ENCODE results near the gene NR3C2. TPM values are rescaled to one million over a fixed set of nuclear protein-coding genes. Genes with fewer than 3 reads are reported as not detected.

NR3C2 gene
- total and polyA plus RNA-seq, 4 donors, result 2.8 to 43.9 (median 11.5) TPM

DNA sequence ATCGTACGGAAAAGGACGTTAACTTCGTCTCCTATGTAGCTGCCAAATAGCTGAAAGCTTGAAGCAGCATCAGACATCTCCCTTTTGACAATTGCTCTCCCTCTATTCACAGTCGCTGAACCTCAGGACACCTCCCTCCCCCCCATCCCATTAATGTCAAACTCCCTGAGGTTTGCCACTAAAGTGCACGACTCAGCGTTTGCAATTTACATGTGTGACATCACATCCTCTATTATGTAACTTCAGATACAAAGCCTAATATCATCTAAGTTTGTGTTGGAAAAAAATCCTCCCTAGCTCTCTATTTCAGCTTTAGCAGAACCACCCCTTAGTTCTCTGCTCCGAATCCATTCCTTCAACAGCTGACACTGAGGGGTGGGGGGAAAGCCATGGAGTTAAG, 5.5 kb upstream of the NR3C2 start:
- peaks cover 0 to 38% (median 13%) of the 10 kb centered on the region in 3 donors for H3K27me3 ChIP-seq (ENCODE audit: control insufficient read depth in 3 of 3, insufficient read depth in 3 of 3, low read length in 2 of 3)
- TF ChIP-seq, protein P1, sequence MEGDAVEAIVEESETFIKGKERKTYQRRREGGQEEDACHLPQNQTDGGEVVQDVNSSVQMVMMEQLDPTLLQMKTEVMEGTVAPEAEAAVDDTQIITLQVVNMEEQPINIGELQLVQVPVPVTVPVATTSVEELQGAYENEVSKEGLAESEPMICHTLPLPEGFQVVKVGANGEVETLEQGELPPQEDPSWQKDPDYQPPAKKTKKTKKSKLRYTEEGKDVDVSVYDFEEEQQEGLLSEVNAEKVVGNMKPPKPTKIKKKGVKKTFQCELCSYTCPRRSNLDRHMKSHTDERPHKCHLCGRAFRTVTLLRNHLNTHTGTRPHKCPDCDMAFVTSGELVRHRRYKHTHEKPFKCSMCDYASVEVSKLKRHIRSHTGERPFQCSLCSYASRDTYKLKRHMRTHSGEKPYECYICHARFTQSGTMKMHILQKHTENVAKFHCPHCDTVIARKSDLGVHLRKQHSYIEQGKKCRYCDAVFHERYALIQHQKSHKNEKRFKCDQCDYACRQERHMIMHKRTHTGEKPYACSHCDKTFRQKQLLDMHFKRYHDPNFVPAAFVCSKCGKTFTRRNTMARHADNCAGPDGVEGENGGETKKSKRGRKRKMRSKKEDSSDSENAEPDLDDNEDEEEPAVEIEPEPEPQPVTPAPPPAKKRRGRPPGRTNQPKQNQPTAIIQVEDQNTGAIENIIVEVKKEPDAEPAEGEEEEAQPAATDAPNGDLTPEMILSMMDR (IDR thresholded peaks at IDR 0.05; ENCODE audit: control extremely low read depth, extremely low read depth), result no peak
- DNase-seq, result peak in 2 of 3 donors; percentile 45 to 50
- H3K27ac ChIP-seq (ENCODE audit: low read depth in 1 of 2, low read length in 1 of 2), result no peak overlapping the region
- H3K4me1 ChIP-seq (ENCODE audit: control insufficient read depth in 5 of 5, insufficient read depth in 5 of 5, low read length in 5 of 5), result peaks cover 0 to 15% (median 0%) of the 10 kb centered on the region in 5 donors
- WGBS, 2 donors, result 27 to 32% methylated on average over 8 of the region's 8 CpGs
- H3K36me3 ChIP-seq (ENCODE audit: control insufficient read depth in 4 of 4, insufficient read depth in 4 of 4, low read length in 4 of 4), result no peaks in the 10 kb centered on the region
- no peaks in the 10 kb centered on the region for H3K9me3 ChIP-seq (ENCODE audit: control insufficient read depth in 4 of 4, insufficient read depth in 3 of 4, low read length in 3 of 4)
- no peak overlapping the region for H3K9ac ChIP-seq (ENCODE audit: insufficient read depth in 1 of 2, low read length in 2 of 2)
- no peak for ATAC-seq (ENCODE audit: insufficient read depth, low FRiP score)
- no peak overlapping the region for H3K4me3 ChIP-seq

DNA sequence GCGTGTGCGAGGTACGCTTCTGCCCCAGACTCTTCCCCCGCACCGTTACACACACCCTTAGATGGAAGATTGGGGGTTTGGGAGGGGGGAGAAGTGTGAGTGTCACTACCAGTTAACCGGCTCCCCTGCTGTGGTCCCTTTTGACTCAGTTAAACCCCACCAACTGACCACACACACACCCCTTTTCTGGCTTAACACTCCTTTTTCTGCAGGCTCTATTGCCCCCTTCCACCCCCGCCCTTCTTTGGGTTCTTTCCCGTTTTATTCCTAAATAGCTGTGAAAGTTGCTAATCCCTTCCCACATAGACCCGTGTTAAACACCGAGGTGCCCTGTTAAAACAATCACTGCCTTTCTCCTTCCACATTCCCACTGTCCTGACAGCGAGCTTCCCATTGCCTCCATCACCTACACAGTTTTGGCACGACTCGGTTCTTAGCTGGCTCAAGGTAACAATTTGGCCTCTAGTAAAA, 3.7 kb upstream of the NR3C2 start:
- TF ChIP-seq, protein P1 (IDR thresholded peaks at IDR 0.05; ENCODE audit: control extremely low read depth, extremely low read depth), result no peak
- DNase-seq (peak in 2 of 3 donors; percentile 14 to 29), ATAC-seq (ENCODE audit: insufficient read depth, low FRiP score) (no peak)
- peaks cover 0 to 18% (median 0%) of the 10 kb centered on the region in 5 donors for H3K4me1 ChIP-seq (ENCODE audit: control insufficient read depth in 5 of 5, insufficient read depth in 5 of 5, low read length in 5 of 5)
- H3K27ac ChIP-seq (ENCODE audit: low read depth in 1 of 2, low read length in 1 of 2), result peak overlapping the region; percentile 51 to 75
- H3K9me3 ChIP-seq (ENCODE audit: control insufficient read depth in 4 of 4, insufficient read depth in 3 of 4, low read length in 3 of 4), result no peaks in the 10 kb centered on the region
- H3K27me3 ChIP-seq (ENCODE audit: control insufficient read depth in 3 of 3, insufficient read depth in 3 of 3, low read length in 2 of 3), result peaks cover 0 to 44% (median 21%) of the 10 kb centered on the region in 3 donors
- H3K9ac ChIP-seq (ENCODE audit: insufficient read depth in 1 of 2, low read length in 2 of 2), result peak overlapping the region in 1 of 2 donors; percentile 49
- H3K36me3 ChIP-seq (ENCODE audit: control insufficient read depth in 4 of 4, insufficient read depth in 4 of 4, low read length in 4 of 4), result no peaks in the 10 kb centered on the region
- peak overlapping the region; percentile 90 for H3K4me3 ChIP-seq
- WGBS, 2 donors, result 6% methylated on average over 13 of the region's 13 CpGs

DNA sequence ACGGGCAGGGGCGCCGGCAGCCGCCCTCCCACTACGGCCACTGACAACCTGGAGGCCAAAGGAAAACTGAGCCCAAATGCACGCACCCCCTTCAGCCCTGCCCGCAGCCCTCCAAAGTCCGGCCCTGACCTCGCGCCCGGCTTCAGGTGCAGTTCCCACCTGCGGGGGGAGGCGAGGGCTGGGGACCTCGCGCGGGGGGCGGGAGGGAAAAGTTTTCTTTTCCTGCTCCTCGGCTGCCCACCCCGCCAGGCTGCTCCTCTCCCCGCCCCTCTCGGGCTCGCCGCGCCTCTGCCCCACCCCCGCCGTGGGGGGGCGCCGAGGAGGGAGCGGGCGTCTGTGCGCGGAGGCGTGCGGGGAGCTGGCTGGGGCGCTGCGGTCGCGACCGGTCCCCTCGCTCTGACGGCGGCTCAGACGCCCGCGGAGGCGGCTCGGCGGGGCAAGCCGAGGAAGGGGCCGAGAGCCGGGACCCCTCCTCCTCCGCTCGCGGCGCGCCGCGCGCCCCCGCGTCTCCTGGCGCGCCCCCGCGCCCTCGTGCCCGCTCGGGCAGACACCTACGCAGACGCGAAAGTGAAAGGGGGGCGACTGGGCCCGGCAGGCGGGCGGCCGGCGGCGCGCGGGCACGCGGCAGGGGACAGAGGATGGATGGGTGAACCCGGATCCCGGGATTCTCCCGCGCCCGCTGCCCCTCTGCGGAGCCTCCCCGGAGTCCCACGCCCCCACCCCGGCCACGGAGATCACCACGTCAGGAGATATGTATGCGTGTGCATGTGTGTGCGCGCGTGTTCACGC, 3.1 kb upstream of the NR3C2 start:
- Histone ChIP-seq H3K36me3 (ENCODE audit: control insufficient read depth in 4 of 4, insufficient read depth in 4 of 4, low read length in 4 of 4) (no peaks in the 10 kb centered on the region), H3K9me3 (ENCODE audit: control insufficient read depth in 4 of 4, insufficient read depth in 3 of 4, low read length in 3 of 4) (no peaks in the 10 kb centered on the region), H3K9ac (ENCODE audit: insufficient read depth in 1 of 2, low read length in 2 of 2) (no peak overlapping the region), H3K27ac (ENCODE audit: low read depth in 1 of 2, low read length in 1 of 2) (peak overlapping the region; percentile 75 to 79), H3K4me3 (peak overlapping the region; percentile 90), H3K4me1 (ENCODE audit: control insufficient read depth in 5 of 5, insufficient read depth in 5 of 5, low read length in 5 of 5) (peaks cover 0 to 21% (median 0%) of the 10 kb centered on the region in 5 donors), H3K27me3 (ENCODE audit: control insufficient read depth in 3 of 3, insufficient read depth in 3 of 3, low read length in 2 of 3) (peaks cover 0 to 48% (median 23%) of the 10 kb centered on the region in 3 donors)
- ATAC-seq (ENCODE audit: insufficient read depth, low FRiP score), result no peak
- TF ChIP-seq, protein P1 (IDR thresholded peaks at IDR 0.05; ENCODE audit: control extremely low read depth, extremely low read depth), result no peak
- 1% methylated on average over 42 to 98 of the region's 98 CpGs for WGBS, 2 donors
- DNase-seq, result peak; percentile 35 to 64 (median 64)

All from lung (tissue), 12 donors.